Neutrophil (primary cell): ENCODE measurements around the gene SLC12A2.

Experiments used
- H3K27ac ChIP-seq: fragments of 200-600 bp; sonication (generic); 2 replicates; pipeline ENCODE4 v1.5.1; 2016; ENCODE audit warnings: mild to moderate bottlenecking, moderate library complexity
- H3K27me3 ChIP-seq: fragments of 200-600 bp; sonication (generic); 2 replicates; pipeline ENCODE4 v1.6.0; 2016; ENCODE audit warnings: mild to moderate bottlenecking
- H3K36me3 ChIP-seq: fragments of 200-600 bp; sonication (generic); 2 replicates; pipeline ENCODE4 v1.5.1; 2017
- H3K4me1 ChIP-seq, 2 experiments: fragments of 200-600 bp in 1 of 2; sonication (generic) in 1 of 2; 1 replicate in 1 of 2; 2 replicates in 1 of 2; pipeline versions ENCODE4 v1.5.1 to v1.6.1; 2013 to 2016; ENCODE audit warnings: low read depth in 1 of 2, low read length in 1 of 2, mild to moderate bottlenecking in 1 of 2, moderate library complexity in 1 of 2; ENCODE audit not compliant: control insufficient read depth in 1 of 2, insufficient read depth in 1 of 2
- H3K4me3 ChIP-seq, 2 experiments: fragments of 200-600 bp in 1 of 2; sonication (generic) in 1 of 2; 1 replicate in 1 of 2; 2 replicates in 1 of 2; pipeline ENCODE4 v1.5.1; 2013 to 2016; ENCODE audit warnings: low read depth in 1 of 2, low read length in 1 of 2, mild to moderate bottlenecking in 1 of 2, moderate library complexity in 1 of 2
- H3K9me3 ChIP-seq: fragments of 200-600 bp; sonication (generic); 2 replicates; pipeline ENCODE4 v1.5.1; 2016
- CTCF ChIP-seq: fragments of 200-600 bp; sonication (generic); IDR thresholded peaks from 2 replicates; pipeline ENCODE4 v1.5.1; 2016; ENCODE audit warnings: antibody characterized with exemption

The SLC12A2 gene

DNA sequence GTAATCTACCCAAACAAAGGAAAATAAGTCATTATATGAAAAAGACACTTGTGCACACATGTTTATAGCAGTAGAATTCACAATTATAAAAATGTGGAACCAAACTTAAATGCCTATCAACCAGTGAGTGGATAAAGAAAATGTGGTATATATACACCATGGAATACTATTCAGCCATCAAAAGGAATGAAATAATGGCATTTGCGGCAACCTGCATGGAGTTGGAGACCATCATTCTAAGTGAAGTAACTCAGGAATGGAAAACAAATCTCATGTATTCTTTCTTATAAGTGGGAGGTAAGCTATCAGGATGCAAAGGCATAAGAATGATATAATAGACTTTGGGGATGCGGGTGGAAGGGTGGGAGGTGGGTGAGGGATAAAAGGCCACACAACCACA is 34.6 kb downstream of the SLC12A2 start:
- no peak for TF ChIP-seq CTCF
- H3K36me3 ChIP-seq = peaks cover 16% of the 10 kb centered on the region
- no peak overlapping the region for H3K4me3 ChIP-seq
- peaks cover 3 to 9% of the 10 kb centered on the region in 2 experiments for H3K4me1 ChIP-seq
- H3K27ac ChIP-seq = no peak overlapping the region
- no peaks in the 10 kb centered on the region for H3K27me3 ChIP-seq
- no peaks in the 10 kb centered on the region for H3K9me3 ChIP-seq

DNA sequence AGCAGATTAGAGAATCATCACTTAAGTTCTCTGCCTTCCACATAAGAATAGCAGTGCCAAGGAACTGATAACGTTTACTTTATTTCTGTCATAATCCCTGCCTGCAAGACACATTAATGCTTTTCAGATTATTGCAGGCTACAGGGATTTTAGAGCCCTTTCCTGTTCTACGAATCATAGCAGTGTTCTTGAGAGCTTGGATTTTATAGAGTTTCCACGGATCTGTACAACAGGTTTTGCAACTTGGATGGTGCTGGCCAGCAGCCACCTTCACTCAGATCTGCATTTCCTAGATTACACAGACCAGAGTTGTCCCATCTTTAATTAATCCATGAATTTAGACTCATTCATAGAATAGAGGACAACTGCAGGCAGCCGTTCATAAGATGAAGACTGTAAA is 38.1 kb downstream of the SLC12A2 start:
- Histone ChIP-seq H3K4me1 (peaks cover 3 to 9% of the 10 kb centered on the region in 2 experiments), H3K27me3 (no peaks in the 10 kb centered on the region), H3K9me3 (no peaks in the 10 kb centered on the region), H3K4me3 (no peak overlapping the region), H3K27ac (no peak overlapping the region), H3K36me3 (no peaks in the 10 kb centered on the region)
- TF ChIP-seq CTCF = no peak

DNA sequence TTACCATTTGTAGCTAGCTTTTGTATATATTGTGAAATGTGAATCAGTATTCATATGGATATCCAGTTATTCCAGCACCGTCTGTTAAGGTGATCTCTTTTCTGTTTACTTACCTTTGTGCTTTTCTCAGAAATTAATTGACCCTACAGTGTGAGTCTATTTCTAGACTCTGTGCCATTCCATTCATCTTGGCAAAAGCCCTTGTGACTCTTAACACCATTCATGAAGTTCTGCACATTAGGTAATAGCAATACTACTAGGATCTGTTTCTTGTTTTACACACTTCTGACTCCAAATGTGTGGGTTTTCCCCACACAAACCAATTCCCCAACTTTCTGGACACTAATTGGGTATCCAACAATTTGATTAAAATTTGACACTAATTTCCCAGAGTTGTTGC is 40.4 kb downstream of the SLC12A2 start:
- H3K36me3 ChIP-seq = no peaks in the 10 kb centered on the region
- H3K27ac ChIP-seq = no peak overlapping the region
- H3K4me3 ChIP-seq = no peak overlapping the region
- no peak for TF ChIP-seq CTCF
- no peaks in the 10 kb centered on the region for H3K9me3 ChIP-seq
- no peaks in the 10 kb centered on the region for H3K27me3 ChIP-seq
- peaks cover 3 to 17% of the 10 kb centered on the region in 2 experiments for H3K4me1 ChIP-seq

DNA sequence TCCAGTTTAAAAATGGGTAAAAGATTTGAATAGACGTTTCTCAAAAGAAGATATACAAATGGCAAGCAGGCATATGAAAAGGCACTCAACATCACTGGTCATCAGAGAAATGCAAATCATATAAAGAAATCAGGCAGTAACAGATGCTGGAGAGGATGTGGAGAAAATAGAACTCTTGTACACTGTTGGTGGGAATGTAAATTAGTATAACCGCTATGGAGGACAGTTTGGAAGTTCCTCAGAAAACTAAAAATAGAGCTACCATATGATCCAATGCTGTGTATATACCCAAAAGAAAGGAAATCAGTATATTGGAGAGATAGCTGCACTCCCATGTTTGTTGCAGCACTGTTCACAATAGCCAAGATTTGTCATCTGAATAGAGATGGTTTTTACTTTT is 42.7 kb downstream of the SLC12A2 start:
- Histone ChIP-seq H3K9me3 (no peaks in the 10 kb centered on the region), H3K36me3 (no peaks in the 10 kb centered on the region), H3K27me3 (no peaks in the 10 kb centered on the region), H3K4me1 (peaks cover 3 to 17% of the 10 kb centered on the region in 2 experiments), H3K4me3 (no peak overlapping the region), H3K27ac (no peak overlapping the region)
- no peak for TF ChIP-seq CTCF

DNA sequence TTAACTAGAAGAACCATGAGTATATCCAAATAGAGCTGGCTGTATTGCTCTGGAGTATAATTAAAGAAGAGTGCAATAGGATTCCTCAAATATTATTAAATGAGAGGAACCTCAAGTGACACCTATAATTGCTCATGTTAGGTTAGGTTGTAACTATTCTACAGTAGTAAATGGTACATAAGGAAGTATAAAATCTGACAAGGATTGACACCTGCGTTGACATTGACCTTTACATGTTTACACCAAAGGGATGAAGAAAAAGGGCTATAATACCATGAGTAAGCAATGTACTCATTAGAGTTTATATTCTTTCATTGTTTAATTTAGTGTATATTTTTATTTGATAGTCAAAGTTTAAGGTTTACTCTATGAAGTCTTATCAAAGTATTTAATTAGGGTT is 48.9 kb downstream of the SLC12A2 start:
- H3K4me3 ChIP-seq = no peak overlapping the region
- TF ChIP-seq CTCF = no peak
- H3K4me1 ChIP-seq = peaks cover 0 to 7% of the 10 kb centered on the region in 2 experiments
- no peak overlapping the region for H3K27ac ChIP-seq
- H3K9me3 ChIP-seq = no peaks in the 10 kb centered on the region
- H3K27me3 ChIP-seq = no peaks in the 10 kb centered on the region
- H3K36me3 ChIP-seq = no peaks in the 10 kb centered on the region

DNA sequence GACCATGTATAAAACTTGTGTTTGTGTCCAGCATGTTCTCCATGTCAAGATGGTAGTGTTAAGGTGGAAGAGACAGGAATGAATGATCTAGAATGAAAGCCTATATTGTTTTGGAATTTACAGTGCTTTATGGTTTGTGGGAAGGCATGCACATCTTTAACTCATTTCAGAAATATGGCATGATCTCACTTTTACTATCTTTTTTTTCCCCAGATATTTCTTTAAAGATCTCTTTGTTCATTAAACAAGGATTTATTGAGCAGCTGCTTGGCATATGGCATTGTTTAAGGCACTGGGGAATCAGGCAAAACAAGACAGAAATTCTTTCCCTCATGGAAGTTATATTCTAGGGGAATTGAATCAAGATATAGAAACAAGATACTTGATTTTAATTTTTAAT is 51.7 kb downstream of the SLC12A2 start:
- no peak overlapping the region for H3K4me3 ChIP-seq
- TF ChIP-seq CTCF = no peak
- no peaks in the 10 kb centered on the region for H3K27me3 ChIP-seq
- H3K36me3 ChIP-seq = no peaks in the 10 kb centered on the region
- no peaks in the 10 kb centered on the region for H3K9me3 ChIP-seq
- no peak overlapping the region for H3K27ac ChIP-seq
- H3K4me1 ChIP-seq = no peaks in the 10 kb centered on the region
